Fibroblast of lung (primary cell): ENCODE results near the gene SPACA7.

Experiments
- EZH2 ChIP-seq: IDR thresholded peaks from 2 replicates; pipeline ENCODE4 v1.5.1; 2012; ENCODE audit warnings: low read length, control low read depth, mild to moderate bottlenecking; ENCODE audit errors: missing control alignments
- TF ChIP-seq, protein P1 (sequence below), 2 donors: IDR thresholded peaks in 1 of 2; conservative IDR thresholded peaks in 1 of 2; 1 replicate in 1 of 2; 2 replicates in 1 of 2; pipeline ENCODE4 v1.5.1; 2011 to 2012; ENCODE audit warnings: low read length in 2 of 2, control low read depth in 1 of 2, inconsistent platforms in 1 of 2, low read depth in 1 of 2, mild to moderate bottlenecking in 1 of 2

DNA sequence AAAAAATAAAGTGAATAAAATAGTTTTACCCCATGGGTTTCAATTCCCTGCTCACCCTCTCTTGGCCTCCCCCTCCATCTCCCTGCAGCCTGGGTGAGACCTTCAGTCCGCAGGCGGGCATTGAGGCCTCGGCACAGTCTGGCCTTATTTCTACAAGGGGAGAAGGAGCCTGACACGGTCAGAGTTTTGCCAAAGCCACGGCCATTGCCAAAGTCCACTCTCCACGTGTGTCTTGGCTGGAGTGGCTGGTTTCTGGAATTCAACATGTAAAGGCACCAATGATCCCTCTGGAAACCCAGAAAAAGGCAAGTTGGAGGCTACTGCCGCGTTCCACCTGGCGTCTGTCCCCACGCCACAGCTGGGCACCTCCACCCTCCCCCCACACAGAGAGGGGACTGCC is 43.4 kb upstream of the SPACA7 start:
- TF ChIP-seq, protein P1, sequence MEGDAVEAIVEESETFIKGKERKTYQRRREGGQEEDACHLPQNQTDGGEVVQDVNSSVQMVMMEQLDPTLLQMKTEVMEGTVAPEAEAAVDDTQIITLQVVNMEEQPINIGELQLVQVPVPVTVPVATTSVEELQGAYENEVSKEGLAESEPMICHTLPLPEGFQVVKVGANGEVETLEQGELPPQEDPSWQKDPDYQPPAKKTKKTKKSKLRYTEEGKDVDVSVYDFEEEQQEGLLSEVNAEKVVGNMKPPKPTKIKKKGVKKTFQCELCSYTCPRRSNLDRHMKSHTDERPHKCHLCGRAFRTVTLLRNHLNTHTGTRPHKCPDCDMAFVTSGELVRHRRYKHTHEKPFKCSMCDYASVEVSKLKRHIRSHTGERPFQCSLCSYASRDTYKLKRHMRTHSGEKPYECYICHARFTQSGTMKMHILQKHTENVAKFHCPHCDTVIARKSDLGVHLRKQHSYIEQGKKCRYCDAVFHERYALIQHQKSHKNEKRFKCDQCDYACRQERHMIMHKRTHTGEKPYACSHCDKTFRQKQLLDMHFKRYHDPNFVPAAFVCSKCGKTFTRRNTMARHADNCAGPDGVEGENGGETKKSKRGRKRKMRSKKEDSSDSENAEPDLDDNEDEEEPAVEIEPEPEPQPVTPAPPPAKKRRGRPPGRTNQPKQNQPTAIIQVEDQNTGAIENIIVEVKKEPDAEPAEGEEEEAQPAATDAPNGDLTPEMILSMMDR (conservative IDR thresholded peaks at IDR 0.05 in 1 of 2, IDR thresholded peaks at IDR 0.05 in 1 of 2; ENCODE audit: low read depth in 1 of 2, low read length in 2 of 2) = no peak
- no peak for TF ChIP-seq EZH2
